Testis (tissue), 3 donors: ENCODE results near the gene TOMM7. TPM values are rescaled to one million over a fixed set of nuclear protein-coding genes. Genes with fewer than 3 reads are reported as not detected.
"Not testable (repeated sequence)": the region's sequence is repeated elsewhere in the genome, so short reads cannot be mapped to it uniquely, and the experiment has no call there.

Experiments used
- DNase-seq: peaks from one replicate; pipeline ENCODE4 v3.0.0-alpha.2; 2019
- H3K27ac ChIP-seq, 2 donors: fragments of 200-600 bp; sonication (generic); one replicate each; pipeline ENCODE4 v1.5.1; 2019
- H3K27me3 ChIP-seq: fragments of 200-600 bp; sonication (generic); one replicate; pipeline ENCODE4 v1.5.1; 2019
- H3K36me3 ChIP-seq: fragments of 200-600 bp; sonication (generic); one replicate; pipeline ENCODE4 v1.5.1; 2017; ENCODE audit warnings: low read depth; ENCODE audit errors: missing control alignments
- H3K4me1 ChIP-seq: fragments of 200-600 bp; sonication (generic); one replicate; pipeline ENCODE4 v1.5.1; 2019
- H3K4me3 ChIP-seq, 2 donors: fragments of 200-600 bp; sonication (generic); one replicate each; pipeline ENCODE4 v1.5.1; 2017 to 2019
- H3K9me3 ChIP-seq: fragments of 200-600 bp; sonication (generic); one replicate; pipeline ENCODE4 v1.5.1; 2017
- POLR2A ChIP-seq: fragments of 450-650 bp; IDR thresholded peaks from one replicate; pipeline ENCODE4 v1.6.1; 2017; ENCODE audit warnings: antibody characterized with exemption, mild to moderate bottlenecking, moderate library complexity
- WGBS, 2 donors: methylation state at CpG; one replicate each; pipeline ENCODE4 v1.1.5; 2018; 5-methylcytosine and 5-hydroxymethylcytosine counted together
- intact Hi-C: fragments of 100-400 bp; cut with DNase I; formaldehyde crosslinking; loops from one replicate; pipeline ENCODE4 v1.15.1; 2023; ENCODE audit warnings: low total_unique reads
- polyA plus RNA-seq: library from polyadenylated mRNA; stranded (reverse); fragments of 350-450 nt; fragmentation: Illumina TruSeq; extraction: RNeasy Lipid Tissue Mini Kit (QIAGEN cat#74804); gene quantifications from one replicate; pipeline ENCODE4 v1.2.3, GENCODE V29; 2014; ENCODE audit warnings: low read depth, low replicate concordance; ENCODE audit not compliant: insufficient read depth
- total RNA-seq, 2 donors: library from RNA; depleted of rRNA; stranded (reverse); fragments of >200 nt; gene quantifications; one replicate each; pipeline ENCODE4 v1.2.3, GENCODE V29; 2016
- TF ChIP-seq, protein P1 (sequence below), 3 experiments: fragments of 450-650 bp in 2 of 3; fragments of 200-600 bp in 1 of 3; sonication (generic) in 1 of 3; IDR thresholded peaks; one replicate each; pipeline ENCODE4 v1.5.1; 2016 to 2019; ENCODE audit warnings: antibody characterized with exemption in 3 of 3, mild to moderate bottlenecking in 2 of 3, moderate library complexity in 1 of 3

The TOMM7 gene
- total and polyA plus RNA-seq, 3 donors from 2014 or later, result 87.7 to 499 (median 141) TPM

DNA sequence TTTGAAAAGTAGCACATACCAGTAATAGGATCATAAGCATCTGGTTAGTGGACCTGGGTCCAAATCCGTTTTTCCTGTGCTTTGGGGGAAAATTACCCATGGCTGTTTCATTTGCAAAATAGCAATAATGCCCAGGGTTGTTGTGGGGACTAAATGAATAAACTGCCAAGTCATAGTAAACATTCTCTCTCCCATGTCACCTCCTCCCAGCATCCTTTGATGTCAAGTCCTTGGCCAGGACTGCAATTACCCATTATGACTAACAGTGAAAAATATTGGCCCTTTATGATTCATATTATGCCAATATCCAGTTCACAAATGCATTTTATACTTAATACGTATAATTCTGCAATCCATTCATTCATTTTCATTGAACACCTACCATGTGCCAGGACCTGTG lies 23.0 kb downstream of the TOMM7 start:
- Histone ChIP-seq H3K36me3 (no peaks in the 10 kb centered on the region), H3K4me1 (no peaks in the 10 kb centered on the region), H3K27ac (no peak overlapping the region), H3K4me3 (no peak overlapping the region), H3K9me3 (no peaks in the 10 kb centered on the region), H3K27me3 (no peaks in the 10 kb centered on the region)
- DNase-seq, result no peak
- intact Hi-C loops, result no loop called here
- 75 to 77% methylated on average over 2 of the region's 2 CpGs for WGBS, 2 donors
- no peak for TF ChIP-seq POLR2A
- TF ChIP-seq, protein P1, sequence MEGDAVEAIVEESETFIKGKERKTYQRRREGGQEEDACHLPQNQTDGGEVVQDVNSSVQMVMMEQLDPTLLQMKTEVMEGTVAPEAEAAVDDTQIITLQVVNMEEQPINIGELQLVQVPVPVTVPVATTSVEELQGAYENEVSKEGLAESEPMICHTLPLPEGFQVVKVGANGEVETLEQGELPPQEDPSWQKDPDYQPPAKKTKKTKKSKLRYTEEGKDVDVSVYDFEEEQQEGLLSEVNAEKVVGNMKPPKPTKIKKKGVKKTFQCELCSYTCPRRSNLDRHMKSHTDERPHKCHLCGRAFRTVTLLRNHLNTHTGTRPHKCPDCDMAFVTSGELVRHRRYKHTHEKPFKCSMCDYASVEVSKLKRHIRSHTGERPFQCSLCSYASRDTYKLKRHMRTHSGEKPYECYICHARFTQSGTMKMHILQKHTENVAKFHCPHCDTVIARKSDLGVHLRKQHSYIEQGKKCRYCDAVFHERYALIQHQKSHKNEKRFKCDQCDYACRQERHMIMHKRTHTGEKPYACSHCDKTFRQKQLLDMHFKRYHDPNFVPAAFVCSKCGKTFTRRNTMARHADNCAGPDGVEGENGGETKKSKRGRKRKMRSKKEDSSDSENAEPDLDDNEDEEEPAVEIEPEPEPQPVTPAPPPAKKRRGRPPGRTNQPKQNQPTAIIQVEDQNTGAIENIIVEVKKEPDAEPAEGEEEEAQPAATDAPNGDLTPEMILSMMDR (IDR thresholded peaks at IDR 0.05), result no peak

DNA sequence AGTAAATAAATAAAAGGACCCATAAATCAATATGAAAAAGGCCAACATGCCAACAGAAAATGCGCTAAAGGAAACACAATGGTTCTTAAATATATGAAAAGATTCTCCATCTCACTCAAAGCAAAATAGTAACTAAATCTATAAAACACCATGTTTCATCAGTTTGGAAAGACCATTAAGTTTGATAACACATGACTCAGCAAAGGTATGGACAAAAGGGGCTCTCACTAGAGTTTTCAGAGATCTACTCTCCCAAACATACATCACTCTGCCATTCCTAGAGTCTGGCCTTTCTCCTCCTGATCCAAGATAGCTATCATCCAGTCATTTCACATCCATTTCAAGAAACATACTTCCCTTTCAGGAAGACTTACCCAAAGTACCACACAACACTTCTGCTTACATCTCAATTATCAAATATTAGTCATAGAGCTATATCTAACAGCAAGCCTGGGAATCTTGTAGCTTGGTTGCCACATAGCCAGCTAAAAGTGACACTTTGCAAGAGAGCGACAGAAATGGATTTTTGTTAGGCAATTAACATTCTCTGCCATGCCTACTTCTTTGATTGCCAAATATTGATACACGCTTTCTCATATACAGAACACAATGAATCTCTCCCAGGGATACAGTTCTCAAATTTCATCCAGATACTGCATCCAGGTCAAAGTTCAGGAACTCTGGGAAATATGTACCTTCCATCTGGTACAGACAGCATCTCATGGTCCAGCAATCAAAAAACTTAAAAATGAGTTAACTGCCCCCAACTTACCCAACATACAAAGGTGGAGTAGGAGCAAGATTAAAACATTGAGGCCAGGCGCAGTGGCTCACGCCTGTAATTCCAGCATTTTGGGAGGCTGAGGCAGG lies 28.8 kb downstream of the TOMM7 start:
- H3K36me3 ChIP-seq, result no peaks in the 10 kb centered on the region
- no peak overlapping the region for H3K27ac ChIP-seq
- intact Hi-C loops, result no loop called here
- no peak for DNase-seq
- H3K27me3 ChIP-seq, result no peaks in the 10 kb centered on the region
- H3K4me1 ChIP-seq, result no peaks in the 10 kb centered on the region
- H3K9me3 ChIP-seq, result no peaks in the 10 kb centered on the region
- 92 to 93% methylated on average over 5 of the region's 5 CpGs for WGBS, 2 donors
- H3K4me3 ChIP-seq, result no peak overlapping the region
- TF ChIP-seq POLR2A, result no peak
- TF ChIP-seq, protein P1 (IDR thresholded peaks at IDR 0.05), result no peak

DNA sequence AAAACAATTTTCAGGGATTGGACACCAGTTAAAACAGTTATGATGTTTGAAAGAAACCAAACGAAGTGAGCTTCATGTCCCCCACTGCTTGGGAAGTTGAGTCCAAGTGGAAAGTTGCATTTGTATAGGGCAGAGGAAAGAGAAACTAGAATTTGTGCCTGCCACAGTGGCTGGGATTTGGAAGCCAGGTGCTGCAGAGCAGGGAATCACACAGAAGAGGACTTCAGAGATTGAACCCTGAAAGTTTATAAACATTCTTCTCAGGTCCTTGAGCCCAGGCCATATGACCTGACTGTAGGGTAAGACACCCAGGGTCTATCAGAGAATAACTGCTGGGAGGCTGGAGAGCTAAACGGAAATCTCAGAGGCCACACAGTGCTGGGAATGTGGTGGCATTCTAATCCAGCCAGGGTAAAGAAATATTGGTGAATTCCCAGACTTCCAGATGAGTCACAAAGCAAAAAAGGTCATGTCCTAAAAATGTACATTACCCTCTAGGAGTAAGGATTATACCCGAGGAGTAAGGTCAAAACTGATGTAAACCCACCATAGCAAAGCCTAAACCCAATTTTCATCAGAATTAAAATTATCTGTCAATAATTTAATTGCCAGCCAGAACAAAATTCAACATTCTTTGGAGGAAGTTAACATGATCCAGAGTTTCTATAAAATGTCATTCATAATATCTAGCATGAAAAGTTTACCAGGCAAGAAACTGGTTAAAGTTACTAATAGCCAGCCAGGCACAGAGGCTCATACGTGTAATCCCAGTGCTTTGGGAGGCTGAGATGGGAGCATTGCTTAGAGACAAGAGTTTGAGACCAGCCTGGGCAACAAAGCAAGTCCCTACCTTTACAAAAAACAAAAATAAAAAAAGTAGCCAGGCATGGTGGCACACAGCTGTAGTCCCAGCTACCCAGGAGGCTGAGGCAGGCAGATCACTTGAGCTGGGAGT lies 31.2 kb downstream of the TOMM7 start:
- Histone ChIP-seq H3K36me3 (no peaks in the 10 kb centered on the region), H3K27ac (no peak overlapping the region), H3K4me1 (no peaks in the 10 kb centered on the region), H3K9me3 (no peaks in the 10 kb centered on the region), H3K4me3 (no peak overlapping the region), H3K27me3 (no peaks in the 10 kb centered on the region)
- TF ChIP-seq, protein P1 (IDR thresholded peaks at IDR 0.05), result no peak
- no peak for TF ChIP-seq POLR2A
- intact Hi-C loops, result no loop called here
- no peak for DNase-seq
- WGBS, 2 donors, result 67 to 71% methylated on average over 4 of the region's 4 CpGs

DNA sequence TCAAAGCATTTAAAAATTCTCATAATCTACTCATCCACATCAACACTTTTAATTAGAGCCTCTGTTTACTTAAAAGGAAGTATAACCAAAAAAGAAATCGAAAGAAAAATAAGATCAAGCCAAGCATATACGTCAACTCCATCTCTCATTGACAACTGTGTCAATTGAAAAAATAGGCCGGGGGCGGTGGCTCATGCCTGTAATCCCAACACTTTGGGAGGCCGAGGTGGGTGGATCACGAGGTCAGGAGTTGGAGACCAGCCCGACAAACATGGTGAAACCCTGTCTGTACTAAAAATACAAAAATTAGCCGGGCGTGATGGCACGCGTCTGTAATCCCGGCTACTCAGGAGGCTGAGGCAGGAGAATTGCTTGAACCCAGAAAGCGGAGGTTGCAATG lies 32.0 kb downstream of the TOMM7 start:
- H3K4me1 ChIP-seq, DNase-seq, H3K36me3 ChIP-seq, intact Hi-C loops, H3K27me3 ChIP-seq, H3K9me3 ChIP-seq, H3K27ac ChIP-seq, H3K4me3 ChIP-seq: not testable (repeated sequence)
- WGBS, 2 donors, result 93 to 95% methylated on average over 13 of the region's 13 CpGs

DNA sequence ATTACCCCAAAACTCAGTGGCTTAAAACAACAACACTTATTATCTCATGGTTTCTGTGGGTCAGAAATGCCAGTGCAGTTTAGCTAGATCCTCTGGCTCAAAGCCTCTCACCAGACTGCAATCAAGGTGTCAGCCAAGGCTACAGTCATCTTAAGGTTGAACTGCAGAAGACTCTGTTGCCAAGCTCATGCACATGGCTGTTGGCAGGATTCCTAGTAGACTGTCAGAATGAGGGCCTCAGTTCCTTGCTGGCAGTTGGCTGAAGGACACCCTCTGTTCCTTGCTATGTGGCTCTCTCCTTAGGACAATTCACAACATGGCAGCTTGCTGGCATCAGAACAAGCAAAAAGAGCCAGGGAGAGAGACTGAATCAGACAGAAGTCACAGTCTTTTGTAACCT lies 34.7 kb downstream of the TOMM7 start:
- Histone ChIP-seq H3K4me1 (no peaks in the 10 kb centered on the region), H3K36me3 (no peaks in the 10 kb centered on the region), H3K27me3 (no peaks in the 10 kb centered on the region), H3K4me3 (no peak overlapping the region), H3K9me3 (no peaks in the 10 kb centered on the region), H3K27ac (no peak overlapping the region)
- intact Hi-C loops, result no loop called here
- no peak for DNase-seq
- no peak for TF ChIP-seq POLR2A
- TF ChIP-seq, protein P1 (IDR thresholded peaks at IDR 0.05), result no peak
